Measurements from ENCODE around the gene RAB11A. TPM values are rescaled to one million over a fixed set of nuclear protein-coding genes. Genes with fewer than 3 reads are reported as not detected.
A peak's percentile ranks its signal among the peaks of the same experiment; 100 is the strongest.

RAB11A gene
- polyA plus RNA-seq, 1 donor, result 288 TPM

DNA sequence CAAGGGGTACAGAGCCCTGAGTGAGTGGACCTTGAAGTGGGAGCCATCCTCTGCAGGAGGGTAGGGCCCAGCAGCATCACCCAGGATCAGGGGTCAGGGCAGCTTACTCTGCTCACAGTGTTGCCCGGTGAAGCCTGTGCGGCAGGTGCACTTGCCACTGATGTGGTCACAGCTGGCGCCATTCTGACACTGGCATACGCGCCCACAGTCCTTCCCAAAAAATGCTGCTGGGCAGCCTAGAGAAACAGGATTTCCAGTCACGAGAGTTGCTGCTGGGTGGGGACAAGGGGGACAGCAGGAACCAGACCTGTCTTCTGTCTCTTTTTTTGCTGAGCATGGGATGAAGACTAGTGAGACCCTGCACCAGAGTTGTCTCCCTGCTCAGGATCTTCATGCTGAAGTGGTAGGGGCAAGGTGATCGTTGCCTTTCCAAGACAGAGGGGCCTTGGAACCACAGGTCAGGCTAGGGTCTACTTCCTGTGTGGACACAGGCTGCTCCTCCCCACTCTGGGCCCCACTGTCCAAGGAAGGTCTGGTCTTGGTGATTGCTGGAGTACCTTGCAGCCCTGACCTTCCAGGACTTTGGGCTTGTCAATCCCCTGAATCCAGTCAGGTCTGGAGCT is 46.9 kb downstream of the RAB11A start:
- DNase-seq, result no peak

DNA sequence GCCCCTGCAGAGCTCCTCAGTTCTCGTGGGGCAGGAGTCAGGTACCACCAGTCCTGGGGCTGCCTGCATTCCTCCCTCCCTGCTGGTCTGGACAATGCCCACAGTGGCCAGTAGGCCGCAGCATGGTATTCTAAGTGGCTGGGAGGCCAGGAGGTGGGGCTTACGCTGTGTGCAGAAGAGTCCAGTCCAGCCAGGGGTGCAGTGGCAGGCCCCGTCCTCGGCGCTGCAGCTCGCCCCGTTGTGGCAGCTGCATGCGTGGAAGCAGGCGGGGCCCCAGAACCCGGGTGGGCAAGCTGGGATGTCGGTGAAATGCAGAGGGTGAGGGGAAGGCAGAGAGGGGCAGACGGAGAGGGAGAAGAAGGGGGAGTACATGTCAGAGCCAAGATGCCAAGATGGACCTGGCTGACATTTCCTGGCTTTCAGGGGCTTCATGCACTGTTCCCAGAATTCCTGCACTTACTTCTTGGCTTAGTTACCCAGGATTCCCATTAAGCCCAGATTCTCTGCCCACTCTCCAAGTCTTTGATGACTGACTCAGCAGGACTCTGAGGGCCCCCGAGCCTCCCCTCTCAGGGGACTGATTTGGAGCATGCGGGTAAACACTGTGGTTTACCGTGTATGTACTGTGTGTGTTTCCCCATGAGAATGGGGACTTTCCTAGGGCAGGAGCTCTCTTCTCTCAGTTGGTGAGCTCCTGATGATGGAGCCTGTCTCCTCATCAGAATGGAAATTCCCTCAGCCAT is 47.5 kb downstream of the RAB11A start:
- peak; percentile 70 for DNase-seq

DNA sequence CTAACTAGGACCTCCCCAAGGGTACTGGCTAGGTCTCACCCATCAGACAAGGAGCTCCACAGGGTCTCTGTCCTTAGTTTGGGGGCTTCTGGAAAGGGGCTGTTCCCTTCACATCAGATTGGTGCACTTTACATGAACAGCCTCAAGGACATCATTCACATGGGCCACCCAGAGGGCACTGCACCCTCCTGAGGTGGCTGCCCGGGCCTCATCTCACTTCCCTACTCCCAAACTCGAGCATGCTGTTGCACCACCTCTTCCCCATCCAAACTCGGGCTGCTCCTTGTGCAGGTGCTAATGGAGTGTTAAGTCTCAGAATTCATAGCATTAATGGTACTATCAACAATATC is 48.1 kb downstream of the RAB11A start:
- DNase-seq, result no peak

- no peak for DNase-seq
These were observed 48.6 kb downstream of the RAB11A start for GRCh38 chr15:65917936-65918335.

DNA sequence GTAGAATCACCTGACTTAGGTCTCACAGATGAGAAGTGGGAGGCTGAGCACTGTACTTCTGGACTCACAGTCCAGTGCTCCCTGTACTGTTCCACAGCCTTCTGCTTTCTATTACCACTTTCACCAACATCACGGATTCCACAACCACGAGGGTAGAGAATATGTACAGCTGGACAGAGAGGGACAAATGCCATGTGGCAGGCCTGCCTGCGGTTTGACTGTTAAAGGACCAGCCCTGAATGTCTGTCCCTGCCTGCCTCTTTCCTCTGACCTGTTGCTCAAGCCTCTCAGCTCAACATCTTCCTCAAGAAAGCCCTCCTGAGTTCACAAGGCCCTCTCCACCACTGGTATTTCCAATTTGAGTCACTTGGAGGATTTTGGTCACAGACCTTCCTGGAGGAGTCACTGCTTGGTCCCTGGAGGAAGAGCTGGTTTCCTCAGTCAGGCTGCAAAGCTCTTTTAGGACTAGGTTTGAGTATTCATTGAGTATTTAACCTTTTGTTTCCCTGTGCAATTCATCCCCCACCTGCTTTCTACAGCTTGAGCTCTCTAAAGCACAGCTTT is 49.1 kb downstream of the RAB11A start:
- DNase-seq, result no peak

GRCh38 chr15:65918945-65919344 is 49.7 kb downstream of the RAB11A start:
- no peak for DNase-seq

DNA sequence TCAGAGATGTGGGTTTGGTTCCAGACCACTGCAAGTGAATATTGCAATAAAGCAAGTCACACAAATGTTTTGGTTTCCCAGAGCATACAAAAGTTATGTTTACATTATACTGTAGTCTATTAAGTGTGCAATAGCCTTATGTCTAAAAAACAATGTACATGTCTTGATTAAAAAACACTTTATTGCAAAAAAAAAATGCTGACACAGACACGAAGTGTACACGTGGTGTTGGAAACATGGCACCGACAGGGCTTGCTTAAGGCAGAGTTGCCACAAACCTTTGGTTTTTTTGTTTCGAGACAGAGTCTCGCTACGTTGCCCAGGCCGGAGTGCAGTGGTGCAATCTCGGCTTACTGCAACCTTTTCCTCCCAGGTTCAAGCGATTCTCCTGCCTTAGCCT is 50.1 kb downstream of the RAB11A start:
- no peak for DNase-seq

GRCh38 chr15:65920121-65920520 is 50.8 kb downstream of the RAB11A start:
- no peak for DNase-seq

DNA sequence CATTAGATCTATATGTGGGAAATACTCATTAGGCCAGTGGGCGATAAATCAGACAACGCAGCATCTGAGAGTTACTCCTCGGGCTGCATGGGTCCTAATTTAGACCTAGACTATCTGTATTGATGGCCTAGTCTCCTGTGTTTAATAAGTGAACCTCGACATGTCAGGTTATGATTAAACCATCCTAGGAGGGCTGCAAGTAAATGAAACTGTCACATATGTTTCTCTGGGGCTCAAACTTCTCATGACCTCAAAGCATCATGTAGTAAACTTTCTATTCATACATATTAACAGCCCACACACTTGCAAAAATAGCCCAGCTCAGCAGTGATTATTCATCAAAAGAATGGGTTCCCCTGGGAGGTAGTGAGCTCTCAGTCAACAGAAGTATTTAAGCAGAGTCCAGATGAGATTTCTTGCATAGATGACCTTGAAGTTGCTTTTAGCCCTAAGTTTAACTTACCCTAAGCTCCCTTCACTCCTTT is 51.6 kb downstream of the RAB11A start:
- no peak for DNase-seq

DNA sequence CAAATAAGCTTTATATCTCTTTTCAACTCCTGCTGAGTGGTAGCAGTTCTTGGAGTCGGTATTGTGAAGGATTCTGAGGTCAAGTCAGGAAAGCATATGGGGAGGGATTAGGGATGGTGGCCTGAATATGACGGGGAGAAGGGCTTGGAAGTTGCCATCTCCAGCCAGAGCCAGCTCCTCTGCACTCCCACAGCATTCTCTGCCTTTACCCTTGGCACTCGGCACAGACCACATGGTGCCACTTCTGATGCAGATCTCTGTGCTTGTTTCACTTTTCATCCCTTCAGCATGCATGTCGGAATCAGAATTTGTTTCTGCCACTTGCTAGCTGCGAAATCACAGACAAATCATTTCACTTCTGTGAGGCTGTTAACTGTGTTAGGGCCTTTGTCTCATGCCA is 52.5 kb downstream of the RAB11A start:
- no peak for DNase-seq

GRCh38 chr15:65922621-65923020 is 53.3 kb downstream of the RAB11A start:
- no peak for DNase-seq

- DNase-seq, result no peak
These were observed 54.0 kb downstream of the RAB11A start for GRCh38 chr15:65923264-65923663.

DNA sequence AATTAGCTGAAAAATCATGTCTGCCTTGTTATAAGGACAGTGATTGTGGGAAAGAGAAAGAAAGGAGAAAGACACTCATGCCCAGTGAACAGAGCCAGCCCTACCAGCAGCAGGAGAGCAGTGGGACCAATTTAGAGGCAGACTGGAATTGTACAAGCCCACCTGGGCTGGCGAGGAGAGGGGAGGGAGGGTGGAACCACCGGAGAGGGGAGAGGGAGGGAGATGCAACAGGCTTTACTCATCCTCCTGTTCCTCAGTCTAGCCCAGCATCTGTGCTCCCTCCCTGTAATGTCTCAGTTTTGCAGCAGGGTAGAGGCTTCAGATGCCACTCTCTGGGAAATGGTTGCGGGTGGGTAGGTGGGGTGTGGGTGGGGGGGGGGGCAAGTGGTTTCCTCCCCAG is 54.7 kb downstream of the RAB11A start:
- no peak for DNase-seq

- DNase-seq, result no peak
These were observed 56.0 kb downstream of the RAB11A start for GRCh38 chr15:65925338-65925737.

- DNase-seq, result no peak
These were observed 57.2 kb downstream of the RAB11A start for GRCh38 chr15:65926459-65926858.

DNA sequence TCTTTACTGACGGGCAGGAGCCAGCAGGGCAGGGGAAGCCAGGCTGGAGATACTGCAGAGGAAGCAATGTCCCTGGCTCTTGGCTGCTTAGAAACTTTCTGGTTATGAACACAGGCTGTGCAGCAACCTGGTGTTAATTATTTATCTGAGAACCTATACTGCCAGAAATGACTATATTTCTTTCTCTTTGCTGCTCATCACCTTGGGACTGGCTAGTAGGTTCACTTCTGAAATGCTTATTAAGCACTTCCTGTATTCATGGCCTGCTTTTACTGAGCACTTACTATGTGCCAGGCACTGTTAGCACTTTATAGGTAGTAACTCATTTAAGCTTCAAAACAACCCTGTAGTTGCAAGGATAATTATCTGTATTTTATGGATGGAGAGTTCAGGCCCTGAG is 57.6 kb downstream of the RAB11A start:
- DNase-seq, result no peak

GRCh38 chr15:65927545-65927944 is 58.3 kb downstream of the RAB11A start:
- no peak for DNase-seq

DNA sequence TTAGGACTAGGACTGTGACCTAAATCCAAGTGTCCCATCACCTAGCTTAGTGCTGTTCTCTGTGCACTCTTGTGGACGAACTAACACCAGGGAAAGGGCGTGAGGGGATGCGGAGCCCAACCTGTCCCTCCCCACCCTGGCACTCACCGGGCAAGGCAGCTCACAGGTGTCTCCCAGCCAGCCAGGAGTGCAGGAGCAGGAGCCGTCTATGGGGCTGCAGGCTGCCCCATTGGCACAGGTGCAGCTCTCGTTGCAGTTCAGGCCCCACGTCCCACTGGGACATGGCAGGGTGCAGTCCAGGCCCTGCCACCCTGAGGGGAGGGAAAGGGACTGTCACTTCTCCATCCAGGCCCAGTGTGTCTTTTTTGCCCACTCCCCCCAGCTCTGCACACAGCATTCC is 60.3 kb downstream of the RAB11A start:
- no peak for DNase-seq

DNA sequence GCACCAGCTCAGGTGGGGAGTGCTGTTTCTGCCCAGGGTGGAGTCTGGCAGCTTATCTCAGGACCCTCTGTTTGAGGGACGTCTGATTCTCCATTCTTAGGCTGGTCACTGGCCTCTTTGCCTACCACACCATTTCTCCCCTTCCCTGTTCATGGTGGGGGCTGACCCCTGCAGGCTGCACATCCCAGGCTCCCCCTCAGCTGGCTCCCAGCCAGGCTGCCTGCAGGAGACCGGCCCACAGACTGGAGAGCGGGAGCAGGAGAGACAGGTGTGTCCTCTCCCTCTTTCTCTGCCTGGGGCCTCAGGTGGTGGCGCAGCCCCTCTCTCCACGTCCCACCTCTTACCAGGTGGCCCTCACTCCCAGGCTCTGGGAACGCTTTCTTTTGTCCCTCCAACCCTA is 60.8 kb downstream of the RAB11A start:
- DNase-seq, result no peak

DNA sequence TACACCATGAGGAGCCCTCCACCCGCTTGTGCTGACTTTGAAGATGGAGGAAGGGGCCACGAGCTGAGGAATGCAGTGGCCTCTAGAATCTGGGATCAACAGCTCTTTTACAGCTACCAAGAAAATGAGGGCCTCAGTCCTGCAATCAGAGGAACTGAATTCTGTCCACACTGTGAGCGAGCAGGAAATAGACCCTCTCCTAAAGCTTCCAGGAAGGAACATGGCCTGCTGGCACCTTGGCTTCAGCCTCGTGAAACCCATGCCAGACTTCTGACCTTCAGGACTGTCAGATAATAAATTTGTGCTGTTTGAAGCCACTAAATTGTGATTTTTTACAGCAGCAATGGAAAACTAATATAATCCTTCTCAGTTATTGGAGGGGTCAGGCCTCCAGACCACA is 61.9 kb downstream of the RAB11A start:
- no peak for DNase-seq

DNA sequence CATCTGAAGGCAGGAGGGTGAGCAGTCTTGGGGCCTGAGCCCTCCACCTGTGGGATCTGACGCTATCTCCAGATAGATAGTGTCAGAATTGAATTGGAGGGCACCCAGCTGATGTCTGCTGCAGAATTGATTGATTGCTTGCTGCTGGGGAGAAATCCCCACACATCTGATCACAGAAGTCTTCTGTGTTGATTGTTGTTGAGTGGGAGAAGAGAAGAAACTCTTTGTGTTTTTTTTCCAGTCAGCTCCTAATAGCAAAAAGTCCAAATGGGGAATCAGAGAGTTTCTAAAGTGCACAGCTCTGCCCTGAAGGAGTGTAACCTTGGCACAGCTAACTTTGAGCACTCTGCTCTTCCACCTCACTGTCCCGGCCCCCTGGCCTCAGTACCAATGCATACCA is 66.1 kb downstream of the RAB11A start:
- no peak for DNase-seq

- no peak for DNase-seq
These were observed 67.0 kb downstream of the RAB11A start for GRCh38 chr15:65936282-65936681.

- no peak for DNase-seq
These were observed 67.8 kb downstream of the RAB11A start for GRCh38 chr15:65937054-65937453.

DNA sequence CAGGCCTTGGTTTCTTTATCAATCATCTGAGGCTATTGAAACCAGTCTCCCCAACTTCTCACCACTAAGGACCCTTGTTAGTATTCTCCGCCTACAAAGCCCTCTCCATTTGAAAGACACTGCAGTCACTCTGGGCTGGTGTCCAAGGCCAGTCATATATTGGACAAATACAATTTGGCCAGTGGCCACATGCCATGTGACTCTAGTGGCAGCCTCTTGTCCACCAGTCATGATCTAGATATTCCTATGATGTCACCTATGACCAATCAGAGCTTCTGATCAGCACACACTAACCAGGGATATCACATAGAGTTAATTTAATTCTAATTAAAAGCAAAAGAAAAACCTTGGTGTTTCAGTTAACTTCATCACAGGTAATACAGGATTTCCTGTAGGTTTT is 68.2 kb downstream of the RAB11A start:
- DNase-seq, result no peak
